Activated B cell treated with CpG ODN at 0.5 μM for 24 hours (primary cell): ENCODE data around the gene UTP25. TPM values are rescaled to one million over a fixed set of nuclear protein-coding genes. Genes with fewer than 3 reads are reported as not detected.
"Not testable (repeated sequence)": the region's sequence is repeated elsewhere in the genome, so short reads cannot be mapped to it uniquely, and the experiment has no call there.

Source experiments
- ATAC-seq: fragments of 200-7000 bp; cut with Tn5 transposase; one replicate; pipeline ENCODE4 v1.10.0; 2021; ENCODE audit warnings: low read depth, mild to moderate bottlenecking, moderate library complexity
- CTCF ChIA-PET: fragments of 350-600 bp; sonication (Branson Sonifier 250); formaldehyde crosslinking; loops from one replicate; lab custom pipeline; 2021; ENCODE audit warnings: antibody characterized with exemption; lab: Charles Lee
- POLR2A ChIA-PET: fragments of 350-600 bp; sonication (Branson Sonifier 250); formaldehyde crosslinking; loops from one replicate; lab custom pipeline; 2021; ENCODE audit warnings: antibody characterized with exemption; lab: Charles Lee
- DNase-seq: peaks from one replicate; pipeline ENCODE4 v3.0.0; 2022
- H3K27ac Mint-ChIP-seq: one replicate; pipeline ENCODE4 v1.8.0; 2020; ENCODE audit warnings: mixed read lengths
- H3K27me3 Mint-ChIP-seq: one replicate; pipeline ENCODE4 v1.8.0; 2021; ENCODE audit warnings: mixed read lengths
- H3K36me3 Mint-ChIP-seq: one replicate; pipeline ENCODE4 v1.8.0; 2021; ENCODE audit warnings: low read depth, mixed read lengths
- H3K4me1 Mint-ChIP-seq: one replicate; pipeline ENCODE4 v1.8.0; 2021; ENCODE audit warnings: mixed read lengths
- H3K4me3 Mint-ChIP-seq: one replicate; pipeline ENCODE4 v1.8.0; 2020; ENCODE audit warnings: mild to moderate bottlenecking, mixed read lengths
- H3K9me3 Mint-ChIP-seq: one replicate; pipeline ENCODE4 v1.8.0; 2020; ENCODE audit warnings: mixed read lengths
- CTCF ChIP-seq: fragments of 200-600 bp; IDR thresholded peaks from one replicate; pipeline ENCODE4 v1.8.0; 2022; ENCODE audit warnings: antibody characterized with exemption, mild to moderate bottlenecking
- intact Hi-C: fragments of 100-400 bp; cut with micrococcal nuclease; formaldehyde crosslinking; loops from one replicate; pipeline ENCODE4 v1.15.1; 2024
- total RNA-seq: library from RNA; stranded (reverse); gene quantifications from 2 replicates; pipeline ENCODE4 v1.2.3, GENCODE V29; 2022

UTP25 gene
- total RNA-seq, 1 donor from 2014 or later: 15.4 TPM

- no peak for ATAC-seq
- intact Hi-C loops: no loop called here
- Mint-ChIP-seq H3K4me1 (no peaks in the 10 kb centered on the region), H3K36me3 (no peaks in the 10 kb centered on the region), H3K9me3 (no peaks in the 10 kb centered on the region), H3K27me3 (peaks cover 8% of the 10 kb centered on the region), H3K27ac (no peak overlapping the region), H3K4me3 (no peak overlapping the region)
- CTCF ChIA-PET: no interaction called here
- TF ChIP-seq CTCF: no peak
- POLR2A ChIA-PET: no interaction called here
- no peak for DNase-seq
Observed at GRCh38 chr1:209890641-209891330, 63.0 kb downstream of the UTP25 start.

- no peaks in the 10 kb centered on the region for H3K4me1 Mint-ChIP-seq
- POLR2A ChIA-PET: no interaction called here
- CTCF ChIA-PET: no interaction called here
- TF ChIP-seq CTCF: no peak
- ATAC-seq (no peak), DNase-seq (no peak)
- H3K36me3 Mint-ChIP-seq: no peaks in the 10 kb centered on the region
- no peak overlapping the region for H3K27ac Mint-ChIP-seq
- H3K4me3 Mint-ChIP-seq: no peak overlapping the region
- intact Hi-C loops: no loop called here
- H3K9me3 Mint-ChIP-seq: no peaks in the 10 kb centered on the region
- H3K27me3 Mint-ChIP-seq: no peaks in the 10 kb centered on the region
Observed at GRCh38 chr1:209893751-209894150, 66.0 kb downstream of the UTP25 start.

- H3K27ac Mint-ChIP-seq: no peak overlapping the region
- POLR2A ChIA-PET: no interaction called here
- no peaks in the 10 kb centered on the region for H3K36me3 Mint-ChIP-seq
- H3K27me3 Mint-ChIP-seq: no peaks in the 10 kb centered on the region
- no peaks in the 10 kb centered on the region for H3K9me3 Mint-ChIP-seq
- H3K4me3 Mint-ChIP-seq: no peak overlapping the region
- DNase-seq (no peak), ATAC-seq (no peak)
- no peak for TF ChIP-seq CTCF
- CTCF ChIA-PET: no interaction called here
- H3K4me1 Mint-ChIP-seq: no peaks in the 10 kb centered on the region
- intact Hi-C loops: no loop called here
Observed at GRCh38 chr1:209895709-209896108, 67.9 kb downstream of the UTP25 start.

- ChIA-PET CTCF (no interaction called here), POLR2A (no interaction called here)
- ATAC-seq (no peak), DNase-seq (no peak)
- Mint-ChIP-seq H3K4me1 (no peaks in the 10 kb centered on the region), H3K4me3 (no peak overlapping the region), H3K9me3 (no peaks in the 10 kb centered on the region), H3K36me3 (no peaks in the 10 kb centered on the region), H3K27me3 (no peaks in the 10 kb centered on the region), H3K27ac (no peak overlapping the region)
- intact Hi-C loops: no loop called here
- TF ChIP-seq CTCF: no peak
Observed at GRCh38 chr1:209896346-209896745, 68.6 kb downstream of the UTP25 start.

- CTCF ChIA-PET, ATAC-seq, H3K27me3 Mint-ChIP-seq, H3K4me3 Mint-ChIP-seq, H3K36me3 Mint-ChIP-seq, H3K27ac Mint-ChIP-seq, intact Hi-C loops, H3K4me1 Mint-ChIP-seq, DNase-seq, H3K9me3 Mint-ChIP-seq, POLR2A ChIA-PET: not testable (repeated sequence)
Observed at GRCh38 chr1:209898271-209898670, 70.5 kb downstream of the UTP25 start.

GRCh38 chr1:209898851-209899250 lies 71.1 kb downstream of the UTP25 start:
- H3K9me3 Mint-ChIP-seq, DNase-seq, H3K27ac Mint-ChIP-seq, intact Hi-C loops, POLR2A ChIA-PET, ATAC-seq, H3K36me3 Mint-ChIP-seq, H3K4me1 Mint-ChIP-seq, H3K27me3 Mint-ChIP-seq, H3K4me3 Mint-ChIP-seq, CTCF ChIA-PET: not testable (repeated sequence)
